ENCODE results near the gene FLNB. TPM values are rescaled to one million over a fixed set of nuclear protein-coding genes. Genes with fewer than 3 reads are reported as not detected.
"Not testable (repeated sequence)": the region's sequence is repeated elsewhere in the genome, so short reads cannot be mapped to it uniquely, and the experiment has no call there.

The FLNB gene
- total RNA-seq, 1 donor from 2014 or later: 216 TPM

- no peak overlapping the region for H3K4me3 Mint-ChIP-seq (ENCODE audit: unreplicated experiment)
- no peaks in the 10 kb centered on the region for H3K9me3 Mint-ChIP-seq (ENCODE audit: unreplicated experiment)
- H3K27me3 Mint-ChIP-seq (ENCODE audit: unreplicated experiment): peaks cover 8% of the 10 kb centered on the region
- no peak overlapping the region for H3K27ac Mint-ChIP-seq (ENCODE audit: unreplicated experiment)
- H3K4me1 Mint-ChIP-seq (ENCODE audit: unreplicated experiment): peaks cover 6% of the 10 kb centered on the region
- no peak for DNase-seq (ENCODE audit: low spot score)
- TF ChIP-seq CTCF (IDR thresholded peaks at IDR 0.05; ENCODE audit: unreplicated experiment): no peak
- no peaks in the 10 kb centered on the region for H3K36me3 Mint-ChIP-seq (ENCODE audit: low read depth, unreplicated experiment)
Observed at GRCh38 chr3:57985984-57986246, 22.3 kb upstream of the FLNB start.

GRCh38 chr3:57986261-57986660, 22.0 kb upstream of the FLNB start:
- Mint-ChIP-seq H3K4me3 (ENCODE audit: unreplicated experiment) (no peak overlapping the region), H3K4me1 (ENCODE audit: unreplicated experiment) (peaks cover 6% of the 10 kb centered on the region), H3K36me3 (ENCODE audit: low read depth, unreplicated experiment) (no peaks in the 10 kb centered on the region), H3K9me3 (ENCODE audit: unreplicated experiment) (no peaks in the 10 kb centered on the region), H3K27me3 (ENCODE audit: unreplicated experiment) (peaks cover 8% of the 10 kb centered on the region), H3K27ac (ENCODE audit: unreplicated experiment) (no peak overlapping the region)
- TF ChIP-seq CTCF (IDR thresholded peaks at IDR 0.05; ENCODE audit: unreplicated experiment): no peak
- no peak for DNase-seq (ENCODE audit: low spot score)

- not testable (repeated sequence) for H3K4me3 Mint-ChIP-seq (ENCODE audit: unreplicated experiment); H3K36me3 Mint-ChIP-seq (ENCODE audit: low read depth, unreplicated experiment); H3K27me3 Mint-ChIP-seq (ENCODE audit: unreplicated experiment); H3K27ac Mint-ChIP-seq (ENCODE audit: unreplicated experiment); H3K4me1 Mint-ChIP-seq (ENCODE audit: unreplicated experiment); DNase-seq (ENCODE audit: low spot score); H3K9me3 Mint-ChIP-seq (ENCODE audit: unreplicated experiment)
Observed at GRCh38 chr3:57989198-57989597, 19.0 kb upstream of the FLNB start.

GRCh38 chr3:57989646-57990045, 18.6 kb upstream of the FLNB start:
- no peak for DNase-seq (ENCODE audit: low spot score)
- peaks cover 2% of the 10 kb centered on the region for H3K4me1 Mint-ChIP-seq (ENCODE audit: unreplicated experiment)
- no peak overlapping the region for H3K27ac Mint-ChIP-seq (ENCODE audit: unreplicated experiment)
- H3K36me3 Mint-ChIP-seq (ENCODE audit: low read depth, unreplicated experiment): no peaks in the 10 kb centered on the region
- no peak overlapping the region for H3K4me3 Mint-ChIP-seq (ENCODE audit: unreplicated experiment)
- H3K9me3 Mint-ChIP-seq (ENCODE audit: unreplicated experiment): no peaks in the 10 kb centered on the region
- peaks cover 2% of the 10 kb centered on the region for H3K27me3 Mint-ChIP-seq (ENCODE audit: unreplicated experiment)
- TF ChIP-seq CTCF (IDR thresholded peaks at IDR 0.05; ENCODE audit: unreplicated experiment): no peak

- H3K4me1 Mint-ChIP-seq (ENCODE audit: unreplicated experiment): peaks cover 2% of the 10 kb centered on the region
- H3K27ac Mint-ChIP-seq (ENCODE audit: unreplicated experiment): peak overlapping the region; percentile 13
- H3K36me3 Mint-ChIP-seq (ENCODE audit: low read depth, unreplicated experiment): no peaks in the 10 kb centered on the region
- no peak for TF ChIP-seq CTCF (IDR thresholded peaks at IDR 0.05; ENCODE audit: unreplicated experiment)
- H3K27me3 Mint-ChIP-seq (ENCODE audit: unreplicated experiment): no peaks in the 10 kb centered on the region
- H3K9me3 Mint-ChIP-seq (ENCODE audit: unreplicated experiment): no peaks in the 10 kb centered on the region
- H3K4me3 Mint-ChIP-seq (ENCODE audit: unreplicated experiment): no peak overlapping the region
- DNase-seq (ENCODE audit: low spot score): no peak
Observed at GRCh38 chr3:57992452-57993213, 15.6 kb upstream of the FLNB start.

Data from endothelial cell (in vitro differentiated cells).